IMR-90 (cell line): Measurements from ENCODE around the gene CERS1. TPM values are rescaled to one million over a fixed set of nuclear protein-coding genes. Genes with fewer than 3 reads are reported as not detected.
A peak's percentile ranks its signal among the peaks of the same experiment; 100 is the strongest.

Source experiments
- ATAC-seq: fragments of 200-7000 bp; cut with Tn5 transposase; 2 replicates; pipeline ENCODE4 v1.9.1; 2020; ENCODE audit warnings: low read depth, mild to moderate bottlenecking, moderate library complexity
- BruUV-seq: library from RNA; stranded (reverse); fragments of 400-500 nt; replicated peaks from 2 replicates; lab custom pipeline; 2021; lab: Mats Ljungman, UMichigan
- CTCF ChIA-PET: fragments of 300-600 bp; formaldehyde crosslinking; extraction: SDS; loops from one replicate; lab custom pipeline; 2021; ENCODE audit warnings: antibody characterized with exemption; lab: Yijun Ruan, JAX
- POLR2A ChIA-PET: fragments of 300-600 bp; sonication (Branson Sonifier 250); formaldehyde crosslinking; loops from one replicate; lab custom pipeline; 2022; ENCODE audit warnings: antibody characterized with exemption; ENCODE audit not compliant: unreplicated experiment; lab: Charles Lee
- DNase-seq: peaks from one replicate; pipeline ENCODE4 v3.0.0; 2013
- H2AFZ ChIP-seq: replicated peaks from 2 replicates; pipeline ENCODE3; 2013; ENCODE audit warnings: low read length, mild to moderate bottlenecking; ENCODE audit not compliant: poor library complexity
- H2AK5ac ChIP-seq: 2 replicates; pipeline ENCODE4 v1.6.1; 2013; ENCODE audit warnings: low read depth, low read length, inconsistent platforms
- H2AK9ac ChIP-seq: replicated peaks from 2 replicates; pipeline ENCODE3; 2013; ENCODE audit warnings: mild to moderate bottlenecking, low read depth, low read length, moderate library complexity; ENCODE audit not compliant: poor library complexity
- H2BK120ac ChIP-seq: 2 replicates; pipeline ENCODE4 v1.6.1; 2013; ENCODE audit warnings: low read depth, low read length, inconsistent platforms
- H2BK15ac ChIP-seq: 3 replicates; pipeline ENCODE4 v1.6.1; 2013; ENCODE audit warnings: low read depth, low read length, inconsistent platforms
- H2BK20ac ChIP-seq: 2 replicates; pipeline ENCODE4 v1.6.1; 2013; ENCODE audit warnings: low read depth, mild to moderate bottlenecking, inconsistent platforms, low read length, moderate library complexity
- H2BK5ac ChIP-seq: 2 replicates; pipeline ENCODE4 v1.6.1; 2013; ENCODE audit warnings: mild to moderate bottlenecking, low read depth, low read length, inconsistent platforms; ENCODE audit not compliant: poor library complexity, severe bottlenecking
- H3K14ac ChIP-seq: replicated peaks from 2 replicates; pipeline ENCODE4 v1.6.1; 2013; ENCODE audit warnings: low read depth, low read length, inconsistent platforms
- H3K18ac ChIP-seq: 2 replicates; pipeline ENCODE4 v1.6.1; 2013; ENCODE audit warnings: low read depth, low read length, control low read depth
- H3K23ac ChIP-seq: 2 replicates; pipeline ENCODE4 v1.6.1; 2013; ENCODE audit warnings: low read depth, low read length, inconsistent platforms
- H3K27ac ChIP-seq: 2 replicates; pipeline ENCODE4 v1.5.1; 2013; ENCODE audit warnings: mild to moderate bottlenecking, control low read depth, low read length; ENCODE audit not compliant: insufficient read depth
- H3K27me3 ChIP-seq: 2 replicates; pipeline ENCODE4 v1.6.1; 2013; ENCODE audit warnings: low read length; ENCODE audit not compliant: control insufficient read depth, insufficient read depth
- H3K36me3 ChIP-seq: 2 replicates; pipeline ENCODE4 v1.6.1; 2013; ENCODE audit warnings: low read length, mixed read lengths; ENCODE audit not compliant: control insufficient read depth, insufficient read depth
- H3K4ac ChIP-seq: 2 replicates; pipeline ENCODE4 v1.6.1; 2013; ENCODE audit warnings: low read depth, low read length, inconsistent platforms
- H3K4me1 ChIP-seq: 2 replicates; pipeline ENCODE4 v1.6.1; 2013; ENCODE audit warnings: low read length, mixed read lengths; ENCODE audit not compliant: control insufficient read depth, insufficient read depth
- H3K4me2 ChIP-seq: 2 replicates; pipeline ENCODE4 v1.6.1; 2013; ENCODE audit warnings: low read depth, mild to moderate bottlenecking, control low read depth, low read length, moderate library complexity
- H3K4me3 ChIP-seq: 2 replicates; pipeline ENCODE4 v1.5.1; 2013; ENCODE audit warnings: low read depth, mild to moderate bottlenecking, control low read depth, low read length, moderate library complexity; ENCODE audit not compliant: insufficient read depth
- H3K56ac ChIP-seq: 2 replicates; pipeline ENCODE4 v1.6.1; 2013; ENCODE audit warnings: low read length, inconsistent platforms; ENCODE audit not compliant: insufficient read depth; ENCODE audit errors: extremely low read depth
- H3K79me1 ChIP-seq, 2 experiments: 2 replicates each; pipeline ENCODE4 v1.6.1; 2013; ENCODE audit warnings: low read length in 2 of 2, inconsistent platforms in 1 of 2, low read depth in 1 of 2
- H3K9ac ChIP-seq: 2 replicates; pipeline ENCODE4 v1.6.1; 2013; ENCODE audit warnings: low read depth, low read length, control low read depth
- H3K9me1 ChIP-seq: 2 replicates; pipeline ENCODE4 v1.6.1; 2013; ENCODE audit warnings: low read length, inconsistent platforms; ENCODE audit not compliant: insufficient read depth
- H3K9me3 ChIP-seq: 2 replicates; pipeline ENCODE4 v1.6.1; 2013; ENCODE audit warnings: low read length; ENCODE audit not compliant: control insufficient read depth, insufficient read depth
- H4K20me1 ChIP-seq: 2 replicates; pipeline ENCODE4 v1.6.1; 2013; ENCODE audit warnings: low read length, inconsistent platforms; ENCODE audit not compliant: insufficient read depth
- H4K5ac ChIP-seq: 2 replicates; pipeline ENCODE4 v1.6.1; 2013; ENCODE audit warnings: mild to moderate bottlenecking, low read depth, low read length, control low read depth
- H4K8ac ChIP-seq, 2 experiments: 2 replicates each; pipeline ENCODE4 v1.6.1; 2013; ENCODE audit warnings: low read depth in 2 of 2, low read length in 2 of 2, control low read depth in 1 of 2, inconsistent platforms in 1 of 2
- H4K91ac ChIP-seq: 2 replicates; pipeline ENCODE4 v1.6.1; 2013; ENCODE audit warnings: low read depth, low read length, inconsistent platforms; ENCODE audit not compliant: insufficient read depth
- MXI1 ChIP-seq: IDR thresholded peaks from 2 replicates; pipeline ENCODE4 v1.6.1; 2012; ENCODE audit warnings: low read depth, mild to moderate bottlenecking, low read length, moderate library complexity, borderline replicate concordance
- RFX5 ChIP-seq: IDR thresholded peaks from 2 replicates; pipeline ENCODE4 v1.8.0; 2012; ENCODE audit warnings: low read depth, mild to moderate bottlenecking, low read length, moderate library complexity
- USF2 ChIP-seq: fragments of 150-350 bp; IDR thresholded peaks from 2 replicates; pipeline ENCODE4 v1.6.1; 2017; ENCODE audit warnings: mild to moderate bottlenecking, antibody characterized with exemption, low read length, low read depth
- WGBS, 2 experiments: methylation state at CpG; one replicate each; pipeline versions ENCODE4 v1.1.5 to v1.1.7; 2013; ENCODE audit warnings: missing lambda C conversion rate in 2 of 2; ENCODE audit not compliant: insufficient read length in 1 of 2; ENCODE audit errors: extremely low coverage in 2 of 2; 5-methylcytosine and 5-hydroxymethylcytosine counted together
- dilution Hi-C: fragments of 300-500 bp; cut with HindIII; formaldehyde crosslinking; loops from one replicate; pipeline ENCODE4 v1.14.3; 2018; ENCODE audit warnings: low sequenced_read_pairs; ENCODE audit not compliant: unreplicated experiment
- in situ Hi-C: fragments of 300-500 bp; cut with MboI; formaldehyde crosslinking; loops from 3 replicates; pipeline ENCODE4 v1.14.3; 2019; ENCODE audit warnings: low sequenced_read_pairs, inconsistent platforms, mixed read lengths
- intact Hi-C: fragments of 100-400 bp; cut with micrococcal nuclease; formaldehyde crosslinking; loops from 2 replicates; pipeline ENCODE4 v1.10.0; 2022
- polyA plus RNA-seq, 3 experiments: library from polyadenylated mRNA; depleted of rRNA; stranded (reverse); fragments of >200 nt; gene quantifications; 2 replicates each; pipeline ENCODE4 v1.2.3, GENCODE V29; 2012; ENCODE audit warnings: low replicate concordance in 1 of 3
- total RNA-seq: library from RNA; depleted of rRNA; stranded (reverse); fragments of >200 nt; gene quantifications from 2 replicates; pipeline ENCODE4 v1.2.3, GENCODE V29; 2012

Gene CERS1
- total and polyA plus RNA-seq, 2 of the 4 experiments (the other 2 are of a cell fraction): 0.90 to 4.3 TPM

GRCh38 chr19:18848878-18849661, 46.9 kb downstream of the CERS1 start:
- Histone ChIP-seq H2BK15ac (no peak overlapping the region), H3K4me3 (no peak overlapping the region), H2AK5ac (no peak overlapping the region), H2BK120ac (no peak overlapping the region), H2BK20ac (no peak overlapping the region), H4K20me1 (peaks cover 76% of the 10 kb centered on the region), H3K9me1 (no peaks in the 10 kb centered on the region), H3K9ac (peak overlapping the region; percentile 6; the same call in 1 of the 2 replicates), H4K5ac (no peak overlapping the region), H3K4me2 (no peak overlapping the region), H3K27ac (peak overlapping the region; percentile 15), H3K14ac (no peak overlapping the region), H3K56ac (no peak overlapping the region), H4K91ac (no peak overlapping the region), H3K18ac (no peak overlapping the region), H2AK9ac (peak overlapping the region; percentile 51), H2BK5ac (no peak overlapping the region), H3K4me1 (peaks cover 11% of the 10 kb centered on the region), H3K23ac (no peak overlapping the region), H3K9me3 (no peaks in the 10 kb centered on the region), H2AFZ (peak overlapping the region; percentile 16), H3K4ac (peak overlapping the region; percentile 39), H3K36me3 (peaks cover 48% of the 10 kb centered on the region), H3K27me3 (no peaks in the 10 kb centered on the region), H4K8ac (no peak overlapping the region; a peak in 1 of 4 replicates), H3K79me1 (peaks cover 26 to 90% of the 10 kb centered on the region in 2 experiments)
- ChIA-PET POLR2A (no interaction called here), CTCF (interaction anchor here (0.5 to 1.2 kb wide), 2 partner anchors 23 to 136 kb away, joined by 4 read pairs; no protein-coding TSS in a partner anchor)
- peak; percentile 40 for DNase-seq
- BruUV-seq: no TSS peak
- TF ChIP-seq RFX5: no peak
- 0 out of 2 replicates have a peak, but pooled peaks have one; percentile 38 for TF ChIP-seq USF2
- 0 out of 2 replicates have a peak, but pooled peaks have one; percentile 37 for TF ChIP-seq MXI1
- dilution Hi-C loops: no loop called here
- intact Hi-C loops: loop anchor here (5.0 to 10.0 kb wide), 2 partner anchors 174 to 277 kb away; partner anchors contain the start of gene UBA52
- peak; percentile 17 for ATAC-seq
- in situ Hi-C loops: no loop called here
- WGBS, 2 experiments: 72% methylated on average over 14 of the region's 23 CpGs; no CpG with 5 or more reads in 1 of the 2 experiments
